Chondrocyte (in vitro differentiated cells): Measurements from ENCODE around the gene MAML3. TPM values are rescaled to one million over a fixed set of nuclear protein-coding genes. Genes with fewer than 3 reads are reported as not detected.
A peak's percentile ranks its signal among the peaks of the same experiment; 100 is the strongest.

Experiments used
- DNase-seq: peaks from one replicate; pipeline ENCODE4 v3.0.0; 2021; ENCODE audit warnings: mixed read lengths, low spot score
- H3K27ac Mint-ChIP-seq: one replicate; pipeline ENCODE4 v1.8.0; 2021; ENCODE audit warnings: mild to moderate bottlenecking, moderate library complexity, mixed read lengths; ENCODE audit not compliant: unreplicated experiment
- H3K27me3 Mint-ChIP-seq: 2 replicates; pipeline ENCODE4 v1.8.0; 2021; ENCODE audit warnings: low read depth, mixed read lengths
- H3K36me3 Mint-ChIP-seq: 2 replicates; pipeline ENCODE4 v1.8.0; 2021; ENCODE audit warnings: low read depth, mixed read lengths
- H3K4me1 Mint-ChIP-seq: 2 replicates; pipeline ENCODE4 v1.8.0; 2021; ENCODE audit warnings: low read depth, mild to moderate bottlenecking, mixed read lengths
- H3K4me3 Mint-ChIP-seq: one replicate; pipeline ENCODE4 v1.8.0; 2021; ENCODE audit warnings: mild to moderate bottlenecking, moderate library complexity, mixed read lengths; ENCODE audit not compliant: unreplicated experiment
- H3K9me3 Mint-ChIP-seq: 2 replicates; pipeline ENCODE4 v1.8.0; 2021; ENCODE audit warnings: low read depth, mixed read lengths
- CTCF ChIP-seq: fragments of 200-600 bp; sonication (generic); IDR thresholded peaks from 2 replicates; pipeline ENCODE4 v1.5.0; 2021; ENCODE audit warnings: antibody characterized with exemption, mild to moderate bottlenecking, moderate library complexity
- total RNA-seq: library from RNA; stranded (reverse); gene quantifications from 3 replicates; pipeline ENCODE4 v1.2.1, GENCODE V29; 2021

The MAML3 gene
- total RNA-seq, 1 donor from 2014 or later: 1.6 TPM

DNA sequence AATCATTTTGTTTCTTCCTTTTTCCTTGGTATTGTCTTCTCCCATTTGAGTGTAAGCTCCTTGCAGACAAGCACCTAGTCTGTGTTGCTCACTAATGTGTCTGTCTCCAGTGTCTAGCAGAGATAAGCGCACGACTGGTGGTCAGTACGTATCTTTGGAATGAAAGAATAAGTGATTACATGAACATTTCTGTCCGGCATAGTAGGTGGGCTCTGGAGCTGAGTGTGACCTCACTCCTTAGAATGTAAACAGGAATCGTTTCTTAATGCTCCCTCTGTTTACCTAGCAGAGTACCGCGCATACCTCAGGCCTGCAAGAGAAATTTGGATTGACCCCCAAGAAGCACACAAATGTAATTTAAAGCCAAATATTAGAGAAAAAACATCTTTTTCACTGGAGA lies 235.4 kb downstream of the MAML3 start:
- Mint-ChIP-seq H3K36me3 (no peaks in the 10 kb centered on the region), H3K27me3 (no peaks in the 10 kb centered on the region), H3K4me1 (peaks cover 76% of the 10 kb centered on the region), H3K9me3 (peaks cover 4% of the 10 kb centered on the region), H3K27ac (peak overlapping the region; percentile 90), H3K4me3 (no peak overlapping the region)
- DNase-seq: no peak
- no peak for TF ChIP-seq CTCF

GRCh38 chr4:139917896-139918295 lies 236.1 kb downstream of the MAML3 start:
- Mint-ChIP-seq H3K4me1 (peaks cover 83% of the 10 kb centered on the region), H3K27ac (no peak overlapping the region), H3K36me3 (no peaks in the 10 kb centered on the region), H3K9me3 (peaks cover 4% of the 10 kb centered on the region), H3K4me3 (no peak overlapping the region), H3K27me3 (no peaks in the 10 kb centered on the region)
- DNase-seq: no peak
- TF ChIP-seq CTCF: no peak

GRCh38 chr4:139916041-139916440 lies 237.9 kb downstream of the MAML3 start:
- peaks cover 4% of the 10 kb centered on the region for H3K9me3 Mint-ChIP-seq
- peaks cover 73% of the 10 kb centered on the region for H3K4me1 Mint-ChIP-seq
- no peak overlapping the region for H3K27ac Mint-ChIP-seq
- no peak for DNase-seq
- no peaks in the 10 kb centered on the region for H3K27me3 Mint-ChIP-seq
- H3K4me3 Mint-ChIP-seq: no peak overlapping the region
- no peaks in the 10 kb centered on the region for H3K36me3 Mint-ChIP-seq
- TF ChIP-seq CTCF: no peak

DNA sequence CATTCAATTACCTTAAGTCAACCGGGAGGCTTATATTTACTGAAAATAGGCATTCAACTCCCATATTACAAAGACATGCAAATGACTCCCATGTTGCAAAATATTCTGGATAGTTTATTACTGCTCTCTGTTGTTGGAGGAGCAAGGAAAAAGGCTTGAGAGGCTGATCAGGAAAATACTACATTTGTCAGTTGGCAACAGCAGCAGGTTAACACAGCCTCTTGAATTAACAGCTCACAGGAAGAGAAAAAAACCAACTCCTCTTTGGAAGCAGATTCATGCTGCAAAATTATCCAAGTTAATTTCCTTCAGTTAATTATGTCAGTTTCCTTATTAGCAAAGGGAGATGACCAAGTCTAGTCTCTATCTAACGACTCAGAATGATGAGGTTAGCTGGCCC lies 238.9 kb downstream of the MAML3 start:
- H3K36me3 Mint-ChIP-seq: no peaks in the 10 kb centered on the region
- no peak for TF ChIP-seq CTCF
- peaks cover 63% of the 10 kb centered on the region for H3K4me1 Mint-ChIP-seq
- H3K27ac Mint-ChIP-seq: no peak overlapping the region
- no peak overlapping the region for H3K4me3 Mint-ChIP-seq
- H3K9me3 Mint-ChIP-seq: peaks cover 4% of the 10 kb centered on the region
- no peaks in the 10 kb centered on the region for H3K27me3 Mint-ChIP-seq
- DNase-seq: no peak

DNA sequence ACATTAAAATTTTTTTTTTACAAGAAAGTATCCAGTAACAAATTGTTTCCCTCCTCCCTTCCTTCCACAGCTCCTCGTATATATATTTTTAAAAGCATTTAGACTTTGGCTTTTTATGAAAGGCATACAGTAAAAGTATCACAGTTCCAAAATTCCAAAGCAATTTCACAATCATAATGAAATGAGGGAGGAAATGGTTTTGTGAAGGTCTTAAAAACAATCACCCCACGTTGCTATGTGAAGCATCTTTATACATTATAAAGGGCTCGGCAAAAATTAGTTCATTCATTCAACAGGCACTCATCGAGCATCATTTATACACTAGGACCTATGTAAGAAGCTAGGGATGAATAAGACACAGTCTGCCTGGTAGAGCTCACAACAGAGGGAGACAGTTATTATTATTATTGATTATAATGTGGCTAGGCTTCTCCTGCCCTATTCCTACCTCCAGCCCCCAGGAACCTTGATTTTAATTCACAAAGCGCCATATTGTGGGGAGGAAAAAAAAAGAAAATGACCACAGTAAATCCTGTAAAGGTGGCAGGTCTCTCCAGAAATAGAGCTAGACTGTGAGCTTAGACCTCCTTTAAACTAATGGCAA lies 239.9 kb downstream of the MAML3 start:
- no peaks in the 10 kb centered on the region for H3K27me3 Mint-ChIP-seq
- no peaks in the 10 kb centered on the region for H3K36me3 Mint-ChIP-seq
- TF ChIP-seq CTCF: no peak
- no peak for DNase-seq
- peaks cover 54% of the 10 kb centered on the region for H3K4me1 Mint-ChIP-seq
- H3K27ac Mint-ChIP-seq: peak overlapping the region; percentile 76
- H3K4me3 Mint-ChIP-seq: no peak overlapping the region
- H3K9me3 Mint-ChIP-seq: peaks cover 4% of the 10 kb centered on the region
